HG03457 (cell line): ENCODE data around the gene ECHDC3.
"Not testable (repeated sequence)": the region's sequence is repeated elsewhere in the genome, so short reads cannot be mapped to it uniquely, and the experiment has no call there.

Source experiments
- ATAC-seq: cut with Tn5 transposase; IDR thresholded peaks from one replicate; pipeline ENCODE4 v1.9.1; 2021; ENCODE audit warnings: moderate number of reproducible peaks; ENCODE audit not compliant: unreplicated experiment

Gene ECHDC3

DNA sequence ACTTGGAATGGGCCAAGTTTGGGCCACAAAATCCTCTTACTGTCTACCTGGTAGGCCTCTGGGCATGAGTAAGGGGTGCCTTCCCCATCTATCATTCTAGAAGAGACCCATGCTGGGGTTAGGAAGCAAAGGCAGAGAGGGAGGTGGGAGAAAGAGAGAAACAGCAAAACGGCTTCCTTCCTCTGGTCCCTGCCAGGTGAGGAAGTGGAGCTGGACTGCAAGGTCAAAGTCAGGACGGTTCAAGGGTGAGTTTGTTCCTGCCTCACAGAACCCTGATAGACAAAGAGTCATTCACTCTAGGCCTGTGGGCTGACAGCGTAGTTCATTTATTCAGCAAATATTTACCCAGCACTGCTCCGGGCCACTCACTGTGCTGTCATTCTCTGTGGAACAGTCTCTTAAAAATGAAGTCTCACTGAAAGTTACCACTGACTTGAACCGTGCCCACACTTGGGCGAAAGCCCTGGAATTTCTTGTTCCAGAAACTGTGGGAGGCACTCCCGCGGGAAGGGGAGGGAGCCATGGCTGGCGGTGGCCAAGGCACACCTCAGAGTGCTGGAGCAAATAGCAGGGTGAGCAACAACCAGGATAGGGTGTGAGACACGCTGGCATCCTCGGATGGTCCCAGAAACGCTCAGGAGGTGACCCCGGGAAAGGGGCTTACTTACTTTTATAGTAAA lies 26.2 kb upstream of the ECHDC3 start:
- ATAC-seq, result no peak

DNA sequence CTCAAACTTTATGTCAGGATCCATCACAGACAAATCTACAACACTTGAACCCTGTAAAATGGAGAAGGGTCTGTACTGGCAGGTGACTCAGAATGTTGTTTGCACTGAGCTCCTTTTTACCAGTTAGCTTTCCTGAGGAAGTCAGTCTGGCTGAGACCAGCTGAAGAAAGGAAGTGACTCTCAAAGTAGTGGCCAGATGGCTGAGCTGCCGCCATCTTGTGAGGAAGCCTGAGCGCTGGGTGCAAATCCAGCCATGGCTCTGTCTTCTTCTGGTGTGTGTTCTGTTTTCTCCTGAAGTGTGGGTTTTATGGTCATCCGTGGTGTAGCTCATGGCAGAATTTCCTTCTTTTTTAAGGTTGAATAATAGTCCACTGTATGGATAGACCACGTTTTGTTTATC lies 25.5 kb upstream of the ECHDC3 start:
- no peak for ATAC-seq

DNA sequence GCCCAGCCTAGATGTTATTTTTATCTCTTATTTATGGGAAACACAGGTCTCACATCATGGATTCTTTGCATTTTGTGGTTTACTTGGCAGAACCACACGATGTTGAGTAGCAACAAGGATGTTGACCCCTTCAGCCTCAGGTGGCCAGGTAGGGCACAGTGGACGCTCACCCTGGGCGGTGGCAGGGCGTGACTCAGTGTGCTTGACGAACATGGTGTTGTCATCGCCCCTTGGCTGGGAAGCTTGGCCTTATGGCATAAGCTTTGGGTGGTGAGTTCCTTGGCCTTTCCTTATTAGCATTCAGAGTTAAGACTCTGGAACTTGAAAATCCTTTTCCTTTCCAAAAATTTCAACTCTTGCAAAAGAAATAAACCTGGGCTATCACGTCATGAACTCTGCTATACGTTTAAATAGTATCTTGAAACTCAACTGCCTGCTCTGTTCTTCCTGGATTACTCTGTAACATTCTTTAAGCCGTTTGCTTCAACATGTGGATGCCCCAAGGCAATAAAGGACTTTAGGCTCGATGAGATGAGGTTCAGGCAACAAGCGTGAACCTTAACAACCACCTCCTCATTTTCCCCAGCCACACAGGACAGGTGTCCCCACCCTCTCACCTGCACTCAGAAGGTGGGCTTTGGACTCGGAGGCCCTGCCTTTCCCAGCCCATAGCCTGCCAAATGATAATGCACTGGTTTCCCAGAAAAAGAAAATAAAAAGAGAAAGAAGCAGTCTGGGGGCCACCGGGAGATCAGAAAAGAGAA lies 22.5 kb upstream of the ECHDC3 start:
- ATAC-seq, result no peak

DNA sequence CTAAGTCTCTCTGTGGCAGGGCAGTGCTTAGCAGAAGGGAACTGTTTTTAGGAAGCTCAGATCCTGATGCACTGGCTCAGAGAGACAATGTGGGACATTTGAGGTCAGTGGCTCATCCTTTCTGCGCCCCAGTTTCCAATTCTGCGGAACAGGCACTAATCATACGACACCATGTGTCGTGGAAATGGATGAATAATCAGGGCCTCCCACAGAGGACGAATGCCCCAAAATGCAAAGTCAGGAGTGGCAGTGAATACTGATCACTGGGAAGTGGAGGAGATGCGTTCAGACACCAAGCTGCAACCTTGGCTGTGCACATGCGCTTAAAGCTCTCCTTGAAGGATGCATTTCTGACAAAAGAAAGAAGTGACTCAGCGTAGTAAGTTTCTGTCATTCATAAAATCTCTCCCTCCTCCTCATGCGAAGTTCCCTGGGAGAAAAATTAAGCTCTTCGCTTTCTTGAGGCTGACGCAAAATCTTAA lies 21.9 kb upstream of the ECHDC3 start:
- ATAC-seq, result no peak

DNA sequence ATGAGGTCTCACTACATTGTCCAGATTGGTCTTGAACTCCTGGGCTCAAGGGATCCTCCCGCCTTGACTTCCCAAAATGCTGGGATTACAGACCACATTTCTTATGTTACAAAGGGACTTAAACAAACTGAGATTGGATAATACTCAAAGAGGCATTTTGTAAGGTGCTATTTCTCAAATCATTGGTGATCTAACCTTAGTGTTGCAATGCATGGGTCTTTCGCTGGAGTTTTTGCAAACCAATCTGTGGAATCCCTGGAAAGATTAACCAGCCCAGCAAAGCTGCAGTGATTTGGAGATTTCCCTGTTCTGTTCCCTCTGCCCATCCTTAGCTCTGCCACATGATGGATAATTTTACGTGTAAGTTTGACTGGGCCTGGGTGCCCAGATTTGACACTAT lies 20.4 kb upstream of the ECHDC3 start:
- no peak for ATAC-seq

DNA sequence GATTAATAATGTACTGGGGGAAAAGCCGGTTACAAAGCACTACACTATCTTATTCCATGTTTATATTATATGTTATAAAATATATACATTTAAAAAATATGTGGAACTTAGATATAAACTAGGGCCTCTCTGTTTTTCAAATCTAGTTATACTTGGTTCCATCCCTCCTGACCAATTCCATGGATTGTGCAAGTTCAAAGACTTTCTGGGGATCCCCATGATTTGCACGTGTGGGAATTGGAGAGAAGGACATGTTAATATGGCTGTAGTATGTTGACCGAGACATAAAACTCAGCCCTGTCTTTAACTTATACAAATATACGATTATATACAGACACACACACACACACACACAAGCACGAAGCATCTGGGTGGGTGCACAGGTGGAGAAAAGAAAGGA lies 18.8 kb upstream of the ECHDC3 start:
- ATAC-seq, result no peak

DNA sequence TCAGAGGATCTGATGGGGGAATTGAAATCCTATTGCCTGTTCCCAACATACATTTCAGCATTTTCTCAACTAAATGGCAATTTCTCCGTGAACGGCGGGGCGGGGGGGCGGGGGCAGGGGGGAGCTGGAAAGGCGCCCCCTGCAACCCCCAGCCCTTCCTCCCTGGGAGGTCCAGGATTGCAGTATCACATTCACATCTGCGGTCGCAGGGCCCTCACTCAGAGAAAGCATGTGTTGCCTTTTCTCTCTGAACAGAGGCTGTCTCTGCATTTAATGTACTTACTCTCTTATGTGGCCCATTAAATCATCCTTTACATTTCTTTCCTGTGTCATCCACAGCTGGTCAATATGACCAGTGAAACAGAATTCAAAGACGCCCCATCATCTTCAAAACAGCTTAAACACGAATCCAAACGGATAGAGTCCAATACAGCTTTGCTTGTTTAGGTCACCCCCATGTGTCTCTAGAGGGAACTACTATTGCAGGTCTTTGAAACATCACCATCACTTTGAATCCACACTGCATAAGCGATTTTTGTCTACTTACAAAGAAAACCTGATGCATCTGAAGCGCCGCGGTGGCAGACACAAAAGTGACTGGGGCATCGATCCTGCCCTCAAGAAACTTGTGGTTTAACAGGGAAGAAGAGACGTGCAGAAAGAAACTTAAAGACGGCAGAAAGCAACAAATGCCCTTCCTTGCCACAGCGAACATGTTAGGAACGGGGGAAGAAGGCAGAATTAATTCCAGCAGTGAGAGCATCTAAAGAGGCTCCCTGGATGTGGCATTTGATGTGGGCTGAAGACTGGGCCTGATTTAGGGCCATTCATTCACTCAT lies 17.0 kb upstream of the ECHDC3 start:
- no peak for ATAC-seq

DNA sequence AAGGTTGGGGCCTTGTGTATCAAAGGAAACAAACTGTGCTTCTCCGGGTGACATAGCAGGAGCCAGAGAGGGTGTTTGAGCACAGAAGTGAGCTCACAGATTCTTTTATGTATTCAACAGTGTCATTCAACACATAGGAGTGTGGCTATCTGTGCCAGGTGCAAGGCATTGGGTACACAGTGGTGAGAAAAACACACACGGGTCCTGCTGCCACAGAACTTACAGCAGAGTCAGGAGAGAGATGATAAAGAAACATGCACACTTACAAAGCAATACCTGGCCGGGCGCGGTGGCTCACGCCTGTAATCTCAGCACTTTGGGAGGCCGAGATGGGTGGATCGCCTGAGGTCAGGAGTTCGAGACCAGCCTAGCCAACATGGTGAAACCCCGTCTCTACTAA lies 16.3 kb upstream of the ECHDC3 start:
- ATAC-seq, result no peak

DNA sequence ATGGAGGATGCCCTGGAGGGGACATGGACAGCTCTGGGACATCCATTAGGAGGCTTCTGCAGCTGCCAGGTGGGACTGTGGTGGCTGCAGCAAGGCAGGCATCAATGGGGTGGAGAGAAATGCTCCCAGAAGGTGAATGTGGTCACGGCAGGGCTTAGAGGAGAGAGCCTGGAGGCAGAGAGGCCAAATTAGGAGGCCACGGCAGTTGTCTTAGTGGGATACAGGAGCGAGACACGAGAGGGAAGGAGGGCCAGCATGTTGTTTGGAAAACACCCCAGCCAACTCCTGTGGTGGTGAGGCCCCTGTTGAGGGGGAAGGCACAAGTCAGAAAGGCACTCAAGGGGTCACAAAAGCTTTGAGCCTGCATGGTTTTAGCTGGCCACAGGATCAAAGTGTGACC lies 14.6 kb upstream of the ECHDC3 start:
- no peak for ATAC-seq

DNA sequence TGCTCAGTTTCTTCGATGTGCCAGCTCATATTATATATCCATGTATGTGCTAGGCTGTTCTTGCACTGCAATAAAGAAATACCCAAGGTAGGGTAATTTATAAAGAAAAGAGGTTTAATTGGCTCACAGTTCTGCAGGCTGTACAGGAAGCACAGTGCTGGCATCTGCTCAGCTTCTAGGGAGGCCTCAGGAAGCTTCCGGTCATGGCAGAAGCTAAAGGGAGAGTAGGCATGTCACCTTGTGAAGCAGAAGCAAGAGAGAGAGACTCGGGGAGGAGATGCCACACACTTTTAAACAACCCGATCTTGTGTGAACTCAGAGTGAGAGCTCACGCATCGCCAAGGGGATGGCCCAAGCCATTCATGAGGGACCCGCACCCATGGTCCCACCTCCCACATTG lies 13.8 kb upstream of the ECHDC3 start:
- no peak for ATAC-seq

DNA sequence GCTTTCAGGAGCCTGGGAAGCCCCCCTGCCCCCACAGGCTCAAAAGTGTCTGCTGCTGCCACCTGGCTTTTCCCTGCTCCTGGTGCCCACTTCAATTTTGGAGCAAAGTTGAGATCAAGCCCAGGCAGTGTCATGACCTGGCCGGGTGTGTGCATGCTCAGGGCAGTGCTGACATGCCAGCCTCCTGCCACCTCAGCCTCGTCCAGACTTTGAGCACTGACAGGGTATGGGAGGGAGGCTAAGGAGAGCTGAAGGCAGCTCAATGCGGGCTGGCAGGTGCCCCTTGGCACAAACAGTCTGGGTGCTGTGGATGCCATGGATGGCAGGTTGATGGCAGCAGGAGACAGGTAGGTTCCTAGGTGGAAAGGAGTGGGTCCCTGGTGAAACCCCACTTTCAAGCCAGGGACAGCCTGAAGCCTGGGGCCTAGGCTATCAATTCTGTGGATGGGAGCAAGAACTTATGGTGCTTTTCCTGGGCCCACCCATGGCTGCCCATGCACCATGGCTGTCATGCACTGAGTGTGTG lies 12.3 kb upstream of the ECHDC3 start:
- ATAC-seq, result no peak

DNA sequence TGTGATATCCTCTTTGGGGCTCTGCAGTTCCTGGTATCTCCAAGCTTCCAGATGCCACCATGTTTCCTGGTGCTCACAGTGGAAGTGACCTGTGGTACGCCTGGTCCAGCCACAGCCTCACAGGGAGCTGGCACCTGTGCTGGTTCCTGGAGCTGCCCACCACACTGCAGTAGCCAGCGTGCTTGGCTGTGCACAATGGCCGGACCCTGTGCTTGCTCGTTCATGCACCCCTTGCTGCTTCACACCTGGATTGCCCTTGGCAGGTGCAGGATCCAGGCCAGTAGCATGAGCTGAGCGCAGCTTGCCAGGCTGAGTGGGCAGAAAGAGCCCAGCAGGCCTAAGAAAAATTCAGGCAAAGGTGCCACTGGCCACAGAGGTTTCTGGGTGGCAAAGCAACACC lies 11.4 kb upstream of the ECHDC3 start:
- no peak for ATAC-seq

DNA sequence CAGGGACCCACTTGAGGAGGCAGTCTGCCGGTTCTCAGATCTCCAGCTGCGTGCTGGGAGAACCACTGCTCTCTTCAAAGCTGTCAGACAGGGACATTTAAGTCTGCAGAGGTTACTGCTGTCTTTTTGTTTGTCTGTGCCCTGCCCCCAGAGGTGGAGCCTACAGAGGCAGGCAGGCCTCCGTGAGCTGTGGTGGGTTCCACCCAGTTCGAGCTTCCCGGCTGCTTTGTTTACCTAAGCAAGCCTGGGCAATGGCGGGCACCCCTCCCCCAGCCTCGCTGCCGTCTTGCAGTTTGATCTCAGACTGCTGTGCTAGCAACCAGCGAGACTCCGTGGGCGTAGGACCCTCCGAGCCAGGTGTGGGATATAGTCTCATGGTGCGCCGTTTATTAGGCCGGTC lies 5.4 kb upstream of the ECHDC3 start:
- not testable (repeated sequence) for ATAC-seq

DNA sequence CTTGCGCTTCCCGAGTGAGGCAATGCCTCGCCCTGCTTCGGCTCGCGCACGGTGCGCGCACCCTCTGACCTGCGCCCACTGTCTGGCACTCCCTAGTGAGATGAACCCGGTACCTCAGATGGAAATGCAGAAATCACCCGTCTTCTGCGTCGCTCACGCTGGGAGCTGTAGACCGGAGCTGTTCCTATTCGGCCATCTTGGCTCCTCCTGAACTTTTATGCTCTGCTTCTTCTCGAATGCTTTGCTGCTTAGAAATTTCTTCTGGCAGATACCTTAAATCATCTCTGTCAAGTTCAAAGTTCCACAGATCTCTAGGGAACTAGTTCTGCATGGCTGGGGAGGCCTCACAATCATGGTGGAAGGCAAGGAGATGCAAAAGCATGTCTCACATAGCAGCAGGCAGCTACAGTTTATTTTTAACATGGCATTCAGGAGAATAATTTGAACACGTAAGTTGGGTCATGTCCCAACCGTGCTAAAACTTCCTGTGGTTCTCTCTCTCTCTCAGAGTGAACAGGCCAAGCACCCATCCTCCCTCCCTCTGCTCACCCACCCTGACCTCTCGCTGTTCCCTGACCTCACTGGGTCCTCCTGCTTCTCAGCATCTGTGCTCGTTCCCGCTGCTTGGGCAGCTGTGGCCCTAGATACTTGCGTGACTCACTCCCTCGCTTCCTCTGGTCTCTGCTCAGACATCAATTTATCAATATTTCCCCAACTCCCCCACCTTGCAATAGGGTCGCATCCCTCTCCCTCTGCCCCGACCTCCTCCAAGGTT lies 4.7 kb upstream of the ECHDC3 start:
- not testable (repeated sequence) for ATAC-seq

DNA sequence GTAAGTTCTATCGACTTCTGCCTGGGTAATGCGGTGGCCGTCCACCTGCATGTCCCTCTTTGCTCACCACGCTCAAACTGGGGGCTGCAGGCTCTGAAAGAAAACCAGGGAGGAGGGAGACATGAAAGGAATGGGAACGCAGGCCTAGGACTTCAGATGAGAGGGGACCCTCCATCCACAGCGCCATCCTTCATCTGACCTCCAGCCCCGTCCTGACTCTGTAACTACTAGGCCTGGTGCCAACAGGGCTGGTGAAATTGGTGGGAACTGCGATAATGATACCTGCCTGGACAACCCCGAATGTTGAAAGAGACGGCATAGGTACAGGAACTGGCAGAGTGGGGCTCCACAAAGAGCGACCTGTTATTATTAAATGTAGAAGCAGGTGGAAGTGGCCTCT lies 1.3 kb upstream of the ECHDC3 start:
- no peak for ATAC-seq

DNA sequence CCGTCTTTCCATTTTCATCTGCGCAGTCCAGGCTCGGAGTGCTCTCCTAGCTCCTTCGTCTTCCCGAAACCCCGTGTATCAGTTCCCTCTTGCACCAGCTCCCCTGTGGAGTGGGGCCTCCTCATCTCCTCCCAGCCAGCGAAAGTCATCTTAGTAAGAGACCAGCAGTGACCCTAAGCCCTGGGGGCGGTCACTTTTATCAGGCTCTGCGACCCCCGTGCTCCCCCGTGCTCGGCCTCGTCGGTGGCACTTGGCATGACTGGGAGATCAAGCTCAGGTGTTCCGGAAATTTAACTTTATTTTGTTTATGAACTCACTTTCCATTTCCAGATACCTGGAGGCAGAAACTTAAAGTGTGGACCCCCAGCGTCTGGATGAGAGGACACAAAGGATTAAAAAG lies 574 bp upstream of the ECHDC3 start:
- ATAC-seq, result no peak

DNA sequence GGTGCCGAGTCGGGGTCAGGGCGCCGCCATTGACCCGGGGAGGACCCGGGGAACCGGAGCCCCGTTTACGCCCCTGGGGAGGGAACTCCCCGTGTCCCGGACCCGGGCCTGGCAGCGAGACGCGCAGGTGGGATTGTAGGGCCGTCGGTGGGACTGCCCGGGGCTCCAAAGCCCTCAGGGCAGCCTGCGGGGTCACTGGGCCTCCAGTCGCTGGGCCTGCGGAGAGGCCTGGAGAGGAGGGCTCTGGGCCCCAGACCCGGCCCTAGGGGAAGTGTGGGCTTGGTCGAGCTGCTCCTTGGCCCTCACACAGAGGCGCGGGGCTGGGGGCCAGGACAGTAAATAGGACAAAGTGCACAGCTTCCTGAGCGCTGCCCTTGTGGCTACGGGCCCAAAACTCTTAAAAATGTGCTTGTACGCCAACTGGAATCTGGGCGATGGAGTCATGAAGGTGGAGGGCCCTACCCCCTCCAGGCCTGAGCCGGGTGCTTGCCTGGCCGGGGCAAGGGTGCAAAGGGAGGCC lies 657 bp downstream of the ECHDC3 start:
- ATAC-seq, result no peak

DNA sequence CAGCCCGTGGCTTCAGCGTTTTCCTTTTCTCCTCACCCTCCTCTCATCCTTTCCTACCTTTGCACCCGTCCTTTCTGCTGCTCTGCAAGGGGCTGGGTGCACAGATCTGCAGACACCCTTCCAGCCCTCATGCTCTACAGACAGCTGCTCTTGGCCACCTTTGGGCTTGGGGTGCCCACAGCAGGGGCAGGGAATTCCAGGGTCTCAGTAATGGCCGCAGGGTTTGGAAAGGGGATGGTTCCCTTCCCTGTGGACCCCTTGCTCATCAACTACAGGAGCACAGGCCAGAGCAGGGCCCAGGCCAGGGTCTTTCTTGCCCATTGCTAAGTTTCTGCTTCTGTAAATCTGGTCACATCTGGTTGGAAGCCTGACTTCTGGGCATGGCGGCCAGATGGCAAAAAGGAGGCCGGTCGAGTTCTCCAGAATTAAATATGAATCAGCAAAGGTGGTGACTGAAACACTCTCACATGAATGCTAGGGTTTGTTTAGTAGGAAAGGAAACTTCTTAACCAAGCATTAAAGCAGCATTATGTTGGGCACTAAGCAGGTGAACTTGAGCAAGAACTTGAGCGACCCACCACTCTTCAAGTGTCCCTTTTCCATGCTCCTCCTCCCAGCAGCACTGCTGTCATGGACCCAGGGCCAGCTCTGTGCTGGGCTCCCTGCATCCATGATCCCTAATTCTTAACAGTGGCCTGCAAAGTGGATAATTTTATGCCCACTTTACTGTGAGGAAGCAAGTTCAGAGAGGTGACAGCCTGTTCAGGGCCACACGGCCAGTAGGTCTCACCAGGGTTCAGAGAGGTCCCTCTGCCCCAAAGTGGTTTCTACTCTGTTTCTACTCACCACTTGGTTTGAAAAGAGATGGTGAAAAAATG lies 1.5 kb downstream of the ECHDC3 start:
- no peak for ATAC-seq

DNA sequence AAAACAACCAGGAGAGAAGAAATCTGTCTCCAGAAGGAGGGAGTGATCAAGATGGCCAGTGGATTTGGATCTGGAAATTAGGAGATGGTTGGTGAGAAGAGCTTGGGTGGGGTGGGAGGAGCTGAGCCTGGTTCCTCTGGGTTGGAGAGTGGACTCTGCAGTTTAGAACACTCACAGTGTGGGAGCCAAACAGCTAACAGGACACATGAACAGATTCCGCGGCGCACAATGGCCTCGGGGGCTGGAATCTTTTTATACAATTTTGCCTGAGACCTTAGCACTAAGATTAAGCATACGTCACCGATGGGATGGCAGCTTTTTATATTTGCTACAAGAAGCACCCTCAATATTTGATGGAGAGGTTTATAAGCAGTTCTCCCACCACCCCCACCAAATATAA lies 2.9 kb downstream of the ECHDC3 start:
- ATAC-seq, result no peak
